Measurements from ENCODE around the gene PSG5.
"Not testable (repeated sequence)": the region's sequence is repeated elsewhere in the genome, so short reads cannot be mapped to it uniquely, and the experiment has no call there.

PSG5 gene

GRCh38 chr19:43186311-43186935 lies at the start of gene PSG5:
Gene PSG5, minus strand, starts transcription at chr19:43186536. Its CDS starts 131 bp downstream, at chr19:43186405.
- not testable (repeated sequence) for FAIRE-seq

GRCh38 chr19:43235686-43236085 lies 49.4 kb upstream of the PSG5 start:
- FAIRE-seq = not testable (repeated sequence)

GRCh38 chr19:43229315-43229714 lies 43.0 kb upstream of the PSG5 start:
- no peak for FAIRE-seq

- FAIRE-seq = not testable (repeated sequence)
Observed at GRCh38 chr19:43228730-43229129, 42.4 kb upstream of the PSG5 start.

- not testable (repeated sequence) for FAIRE-seq
Observed at GRCh38 chr19:43226986-43227385, 40.6 kb upstream of the PSG5 start.

GRCh38 chr19:43224855-43225253 lies 38.5 kb upstream of the PSG5 start:
- no peak for FAIRE-seq

GRCh38 chr19:43224201-43224854 lies 38.0 kb upstream of the PSG5 start:
- not testable (repeated sequence) for FAIRE-seq

- FAIRE-seq = not testable (repeated sequence)
Observed at GRCh38 chr19:43221891-43222290, 35.6 kb upstream of the PSG5 start.

GRCh38 chr19:43219136-43219535 lies 32.8 kb upstream of the PSG5 start:
- not testable (repeated sequence) for FAIRE-seq

GRCh38 chr19:43215881-43216280 lies 29.5 kb upstream of the PSG5 start:
- not testable (repeated sequence) for FAIRE-seq

GRCh38 chr19:43207991-43208390 lies 21.7 kb upstream of the PSG5 start:
- no peak for FAIRE-seq

- not testable (repeated sequence) for FAIRE-seq
Observed at GRCh38 chr19:43207174-43207573, 20.8 kb upstream of the PSG5 start.

- FAIRE-seq = not testable (repeated sequence)
Observed at GRCh38 chr19:43205471-43206105, 19.3 kb upstream of the PSG5 start, which contains the start of gene PSG4. Gene PSG4, minus strand, starts transcription at chr19:43205638. Its CDS starts 102 bp downstream, at chr19:43205536.

GRCh38 chr19:43203611-43204010 lies 17.3 kb upstream of the PSG5 start:
- not testable (repeated sequence) for FAIRE-seq

- FAIRE-seq = not testable (repeated sequence)
Observed at GRCh38 chr19:43201891-43202290, 15.6 kb upstream of the PSG5 start.

- FAIRE-seq = not testable (repeated sequence)
Observed at GRCh38 chr19:43201337-43201801, 15.0 kb upstream of the PSG5 start.

- FAIRE-seq = not testable (repeated sequence)
Observed at GRCh38 chr19:43198686-43199419, 12.5 kb upstream of the PSG5 start.

- not testable (repeated sequence) for FAIRE-seq
Observed at GRCh38 chr19:43197666-43198397, 11.5 kb upstream of the PSG5 start.

- not testable (repeated sequence) for FAIRE-seq
Observed at GRCh38 chr19:43194397-43194796, 8.1 kb upstream of the PSG5 start.

GRCh38 chr19:43192381-43193155 lies 6.2 kb upstream of the PSG5 start:
- not testable (repeated sequence) for FAIRE-seq

- FAIRE-seq = not testable (repeated sequence)
Observed at GRCh38 chr19:43188092-43188491, 1.8 kb upstream of the PSG5 start.
